Keratinocyte (primary cell): ENCODE data around the gene TM9SF2. TPM values are rescaled to one million over a fixed set of nuclear protein-coding genes. Genes with fewer than 3 reads are reported as not detected.
A peak's percentile ranks its signal among the peaks of the same experiment; 100 is the strongest.

Experiments
- DNase-seq: peaks from one replicate; pipeline ENCODE4 v3.0.0-alpha.2; 2011; ENCODE audit warnings: low read depth, missing footprints, low spot score
- FAIRE-seq: peaks from 2 replicates; lab custom pipeline; 2011; peaks lifted over from hg19 to GRCh38; lab: Jason Lieb, UNC
- H2AFZ ChIP-seq: 2 replicates; pipeline ENCODE4 v1.6.0; 2012; ENCODE audit warnings: low read length, control low read depth, inconsistent platforms; ENCODE audit not compliant: control insufficient read depth
- H3K27ac ChIP-seq: 2 replicates; pipeline ENCODE4 v1.5.1; 2011; ENCODE audit warnings: low read length; ENCODE audit not compliant: control insufficient read depth, insufficient read depth
- H3K27me3 ChIP-seq: 3 replicates; pipeline ENCODE4 v1.6.0; 2011; ENCODE audit warnings: low read length; ENCODE audit not compliant: control insufficient read depth, insufficient read depth; ENCODE audit errors: extremely low read depth
- H3K36me3 ChIP-seq, 2 experiments: 2 replicates in 1 of 2; 3 replicates in 1 of 2; pipeline ENCODE4 v1.5.1; 2011; ENCODE audit warnings: low read length in 2 of 2, mild to moderate bottlenecking in 1 of 2; ENCODE audit not compliant: control insufficient read depth in 2 of 2, insufficient read depth in 2 of 2; ENCODE audit errors: extremely low read depth in 1 of 2
- H3K4me1 ChIP-seq: 3 replicates; pipeline ENCODE4 v1.5.1; 2011; ENCODE audit warnings: low read length; ENCODE audit not compliant: control insufficient read depth, insufficient read depth; ENCODE audit errors: extremely low read depth
- H3K4me2 ChIP-seq: 3 replicates; pipeline ENCODE4 v1.6.0; 2011; ENCODE audit warnings: low read depth, low read length; ENCODE audit not compliant: control insufficient read depth, insufficient read depth; ENCODE audit errors: extremely low read depth
- H3K4me3 ChIP-seq, 3 experiments: fragments of 200-600 bp in 1 of 3; sonication (generic) in 1 of 3; 2 replicates in 2 of 3; 3 replicates in 1 of 3; pipeline ENCODE4 v1.5.1; 2011 to 2016; ENCODE audit warnings: low read length in 3 of 3, mild to moderate bottlenecking in 3 of 3, control low read depth in 2 of 3, inconsistent platforms in 1 of 3, low read depth in 1 of 3, mixed read lengths in 1 of 3, mixed run types in 1 of 3, moderate library complexity in 1 of 3; ENCODE audit not compliant: control insufficient read depth in 2 of 3, insufficient read depth in 2 of 3; ENCODE audit errors: extremely low read depth in 1 of 3
- H3K79me2 ChIP-seq: 2 replicates; pipeline ENCODE4 v1.6.0; 2012; ENCODE audit warnings: low read length; ENCODE audit not compliant: control insufficient read depth, insufficient read depth
- H3K9ac ChIP-seq: 3 replicates; pipeline ENCODE4 v1.6.0; 2011; ENCODE audit warnings: low read length; ENCODE audit not compliant: control insufficient read depth, insufficient read depth; ENCODE audit errors: extremely low read depth
- H3K9me1 ChIP-seq: 3 replicates; pipeline ENCODE4 v1.6.0; 2011; ENCODE audit warnings: low read length; ENCODE audit not compliant: control insufficient read depth, insufficient read depth; ENCODE audit errors: extremely low read depth
- H3K9me3 ChIP-seq: 2 replicates; pipeline ENCODE4 v1.5.1; 2012; ENCODE audit warnings: low read depth, low read length; ENCODE audit not compliant: control insufficient read depth
- H4K20me1 ChIP-seq: 3 replicates; pipeline ENCODE4 v1.6.0; 2011; ENCODE audit warnings: low read length; ENCODE audit not compliant: control insufficient read depth, insufficient read depth; ENCODE audit errors: extremely low read depth
- CTCF ChIP-seq, 3 experiments: IDR thresholded peaks in 1 of 3; conservative IDR thresholded peaks in 1 of 3; optimal IDR thresholded peaks in 1 of 3; 2 replicates in 2 of 3; 3 replicates in 1 of 3; pipeline versions ENCODE3 to v1.5.1; 2011; ENCODE audit warnings: low read length in 3 of 3, mild to moderate bottlenecking in 3 of 3, moderate library complexity in 2 of 3, control low read depth in 1 of 3, inconsistent platforms in 1 of 3; ENCODE audit not compliant: insufficient read depth in 2 of 3; ENCODE audit errors: extremely low read depth in 1 of 3
- EZH2 ChIP-seq: IDR thresholded peaks from one replicate; pipeline ENCODE4 v1.6.1; 2012; ENCODE audit warnings: inconsistent platforms, mild to moderate bottlenecking, low read length, moderate library complexity
- dilution Hi-C: fragments of 300-500 bp; cut with MboI; formaldehyde crosslinking; loops from one replicate; pipeline ENCODE4 v1.7.0; 2020; ENCODE audit warnings: low sequenced_read_pairs; ENCODE audit not compliant: extremely low pct_ligation_motif_present
- polyA plus RNA-seq, 5 experiments: library from polyadenylated mRNA; depleted of rRNA in 3 of 5; stranded (reverse) in 3 of 5; stranded (forward) in 1 of 5; unstranded in 1 of 5; fragments of >200 nt; gene quantifications; 1 replicate in 1 of 5; 2 replicates in 3 of 5; 3 replicates in 1 of 5; pipeline versions ENCODE4 v1.2.1 to v1.2.3, GENCODE V29; 2011 to 2012; ENCODE audit warnings: missing spikeins in 2 of 5, low read depth in 1 of 5, low replicate concordance in 1 of 5

TM9SF2 gene
- polyA plus RNA-seq, 1 donor (not counting 4 experiments of a cell fraction or from before 2014, with no cell fraction given): 134 TPM

DNA sequence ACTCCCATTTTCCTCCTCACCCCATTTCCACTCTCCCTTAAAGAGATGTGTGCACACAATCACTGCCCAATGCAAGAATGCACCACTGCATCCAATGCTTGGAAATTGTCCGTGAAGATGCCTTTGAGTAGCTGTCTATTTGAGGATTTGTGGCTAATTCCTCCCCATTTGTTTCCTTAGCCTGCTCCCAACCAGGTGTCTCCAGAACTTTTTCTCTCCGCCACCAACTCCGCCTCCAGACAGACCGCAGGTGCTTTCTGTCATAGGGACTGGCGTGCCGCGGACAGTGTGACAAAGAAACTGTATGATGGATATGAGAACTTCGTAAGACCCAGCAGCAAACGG is 461 bp upstream of the TM9SF2 start:
- H3K4me1 ChIP-seq: peaks cover 45% of the 10 kb centered on the region
- H3K79me2 ChIP-seq: peaks cover 45% of the 10 kb centered on the region
- H4K20me1 ChIP-seq: no peaks in the 10 kb centered on the region
- dilution Hi-C loops: no loop called here
- H3K36me3 ChIP-seq: no peaks in the 10 kb centered on the region
- peak overlapping the region; percentile 99 for H3K4me2 ChIP-seq
- peak overlapping the region; percentile 87 for H3K27ac ChIP-seq
- H3K4me3 ChIP-seq: peak overlapping the region; percentile 87 to 97 (median 93)
- FAIRE-seq (no peak), DNase-seq (no peak)
- H2AFZ ChIP-seq: peak overlapping the region; percentile 92
- TF ChIP-seq EZH2 (no peak), CTCF (optimal IDR thresholded peaks at IDR 0.05 in 1 of 3, IDR thresholded peaks at IDR 0.05 in 1 of 3, conservative IDR thresholded peaks at IDR 0.05 in 1 of 3; ENCODE audit: extremely low read depth in 1 of 3, insufficient read depth in 2 of 3, low read length in 3 of 3) (no peak)
- H3K9ac ChIP-seq: peak overlapping the region; percentile 95
- H3K27me3 ChIP-seq: no peaks in the 10 kb centered on the region
- no peaks in the 10 kb centered on the region for H3K9me3 ChIP-seq
- H3K9me1 ChIP-seq: no peaks in the 10 kb centered on the region

DNA sequence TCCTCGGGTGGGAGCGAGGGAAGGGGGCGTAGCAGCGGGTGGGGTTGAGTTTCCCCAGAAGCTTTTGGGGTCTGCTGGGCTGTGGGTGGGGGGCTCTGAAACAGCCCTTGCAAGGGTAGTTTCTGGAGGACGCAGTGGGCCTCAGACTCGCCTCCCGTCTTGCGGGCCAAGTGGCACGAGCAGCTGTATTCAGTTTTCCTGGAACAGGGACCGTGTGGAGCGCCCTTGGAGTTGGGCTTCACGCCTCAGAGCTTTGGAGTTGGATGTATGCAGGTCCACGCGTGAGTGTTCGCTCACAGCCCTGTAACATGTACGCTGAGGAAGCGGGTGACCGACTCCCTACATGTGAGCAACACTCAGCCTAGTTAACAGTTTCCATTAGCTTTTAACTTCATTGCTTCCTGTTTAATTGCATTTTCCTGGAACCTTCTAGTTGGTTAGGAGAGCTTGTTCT is 603 bp downstream of the TM9SF2 start:
- Histone ChIP-seq H3K4me2 (peak overlapping the region; percentile 85), H3K27ac (peak overlapping the region; percentile 87), H3K4me3 (peak overlapping the region; percentile 87 to 97 (median 93)), H3K79me2 (peaks cover 56% of the 10 kb centered on the region), H2AFZ (peak overlapping the region; percentile 94), H3K9me1 (no peaks in the 10 kb centered on the region), H3K27me3 (no peaks in the 10 kb centered on the region), H4K20me1 (no peaks in the 10 kb centered on the region), H3K4me1 (peaks cover 42% of the 10 kb centered on the region), H3K9me3 (no peaks in the 10 kb centered on the region), H3K9ac (peak overlapping the region; percentile 95), H3K36me3 (no peaks in the 10 kb centered on the region)
- no peak for TF ChIP-seq EZH2
- TF ChIP-seq CTCF (optimal IDR thresholded peaks at IDR 0.05 in 1 of 3, IDR thresholded peaks at IDR 0.05 in 1 of 3, conservative IDR thresholded peaks at IDR 0.05 in 1 of 3; ENCODE audit: extremely low read depth in 1 of 3, insufficient read depth in 2 of 3, low read length in 3 of 3): no peak
- dilution Hi-C loops: no loop called here
- FAIRE-seq (no peak), DNase-seq (no peak)
